Aorta (tissue), 5 donors: ENCODE measurements around the gene KRT71. TPM values are rescaled to one million over a fixed set of nuclear protein-coding genes. Genes with fewer than 3 reads are reported as not detected.
"Not testable (repeated sequence)": the region's sequence is repeated elsewhere in the genome, so short reads cannot be mapped to it uniquely, and the experiment has no call there.

Source experiments
- ATAC-seq: fragments of 200-7000 bp; cut with Tn5 transposase; one replicate; pipeline ENCODE4 v1.9.1; 2022; ENCODE audit warnings: moderate library complexity; ENCODE audit not compliant: low FRiP score
- DNase-seq, 2 donors: peaks; one replicate each; pipeline ENCODE4 v3.0.0-alpha.2; 2020
- H3K27ac ChIP-seq, 2 donors: one replicate each; pipeline ENCODE4 v1.5.1; 2013; ENCODE audit warnings: low read length in 2 of 2, mild to moderate bottlenecking in 2 of 2, moderate library complexity in 2 of 2, control low read depth in 1 of 2, inconsistent platforms in 1 of 2, low read depth in 1 of 2
- H3K27me3 ChIP-seq, 2 donors: one replicate each; pipeline ENCODE4 v1.6.1; 2013; ENCODE audit warnings: control low read depth in 1 of 2, low read length in 1 of 2, mild to moderate bottlenecking in 1 of 2, moderate library complexity in 1 of 2; ENCODE audit not compliant: insufficient read depth in 2 of 2, control insufficient read depth in 1 of 2
- H3K36me3 ChIP-seq, 2 donors: one replicate each; pipeline ENCODE4 v1.6.1; 2013; ENCODE audit warnings: control low read depth in 1 of 2, low read length in 1 of 2, mild to moderate bottlenecking in 1 of 2; ENCODE audit not compliant: insufficient read depth in 2 of 2, control insufficient read depth in 1 of 2
- H3K4me1 ChIP-seq, 2 donors: one replicate each; pipeline ENCODE4 v1.6.1; 2013; ENCODE audit warnings: low read length in 2 of 2, control low read depth in 1 of 2, mild to moderate bottlenecking in 1 of 2, moderate library complexity in 1 of 2; ENCODE audit not compliant: insufficient read depth in 2 of 2, control insufficient read depth in 1 of 2
- H3K4me3 ChIP-seq, 2 donors: one replicate each; pipeline ENCODE4 v1.5.1; 2013; ENCODE audit warnings: low read length in 2 of 2, control low read depth in 1 of 2, mild to moderate bottlenecking in 1 of 2
- H3K9me3 ChIP-seq: one replicate; pipeline ENCODE4 v1.6.1; 2013; ENCODE audit warnings: mild to moderate bottlenecking, low read length; ENCODE audit not compliant: control insufficient read depth
- WGBS, 2 donors: extraction: QIAGEN DNeasy Blood & Tissue Kit; methylation state at CpG; one replicate each; pipeline ENCODE4 v1.1.7; 2013; 5-methylcytosine and 5-hydroxymethylcytosine counted together
- intact Hi-C, 2 donors: fragments of 100-400 bp; cut with DNase I; formaldehyde crosslinking; loops; one replicate each; pipeline versions ENCODE4 v1.14.2 to v1.15.0; 2022
- polyA plus RNA-seq, 2 donors: library from polyadenylated mRNA; stranded (reverse); fragments of 200-250 nt; gene quantifications; one replicate each; pipeline ENCODE4 v1.2.3, GENCODE V29; 2013
- total RNA-seq, 2 donors: library from RNA; stranded (reverse); fragmentation: NEBNext Ultra II Directional; extraction: Animal tissue kit (Norgen Biotek cat#: 25700); gene quantifications; one replicate each; pipeline ENCODE4 v1.2.1, GENCODE V29; 2021
- donor health status: healthy with polysubstance abuse.
- donor health status: Bipolar disorder and iron deficiency.
- donor health status: DM: no; HTN: no; CAD: no.
- donor health status: DM: no; HTN: no; CAD: no.
- donor health status: DM: yes; HTN: yes; CAD: no.

KRT71 gene
- total and polyA plus RNA-seq, 4 donors: not detected

- no peak overlapping the region for H3K4me3 ChIP-seq
- H3K27ac ChIP-seq: no peak overlapping the region
- intact Hi-C loops: loop anchor here in 1 of 2 donors (5.0 to 10.0 kb wide), 2 partner anchors 132 to 350 kb away; no protein-coding TSS in a partner anchor
- H3K4me1 ChIP-seq: no peaks in the 10 kb centered on the region
- no peak for ATAC-seq
- peaks cover 1% of the 10 kb centered on the region for H3K9me3 ChIP-seq
- WGBS, 2 donors: 36 to 39% methylated on average over 4 of the region's 4 CpGs
- no peak for DNase-seq
- H3K36me3 ChIP-seq: no peaks in the 10 kb centered on the region
- no peaks in the 10 kb centered on the region for H3K27me3 ChIP-seq
These were observed 45.9 kb downstream of the KRT71 start for GRCh38 chr12:52506858-52507715.

DNA sequence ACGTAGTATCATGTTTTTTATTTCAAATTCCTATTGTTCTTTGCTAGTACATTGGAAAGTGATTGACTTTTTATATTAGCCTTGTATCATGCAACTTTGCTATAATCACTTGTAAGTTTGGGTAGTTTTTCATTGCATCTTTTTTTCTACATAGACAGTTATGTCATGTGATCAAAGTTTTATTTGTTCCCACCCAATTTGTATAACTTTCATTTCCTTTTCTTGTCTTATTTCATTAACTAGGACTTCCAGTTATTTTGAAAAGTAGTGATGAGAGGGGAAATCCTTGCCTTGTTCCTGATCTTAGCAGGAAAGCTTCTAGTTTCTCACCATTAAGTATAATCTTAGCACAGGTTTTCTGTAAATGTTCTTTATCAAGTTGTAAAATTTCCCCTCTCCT, 50.1 kb downstream of the KRT71 start:
- no peaks in the 10 kb centered on the region for H3K36me3 ChIP-seq
- H3K4me3 ChIP-seq: no peak overlapping the region
- 85 to 91% methylated on average over 1 of the region's 1 CpG for WGBS, 2 donors
- H3K27me3 ChIP-seq: no peaks in the 10 kb centered on the region
- no peaks in the 10 kb centered on the region for H3K4me1 ChIP-seq
- ATAC-seq (no peak), DNase-seq (no peak)
- intact Hi-C loops: loop anchor here in 1 of 2 donors (10.0 kb wide), 1 partner anchor 128 kb away; no protein-coding TSS in a partner anchor
- H3K27ac ChIP-seq: no peak overlapping the region
- peaks cover 2% of the 10 kb centered on the region for H3K9me3 ChIP-seq

DNA sequence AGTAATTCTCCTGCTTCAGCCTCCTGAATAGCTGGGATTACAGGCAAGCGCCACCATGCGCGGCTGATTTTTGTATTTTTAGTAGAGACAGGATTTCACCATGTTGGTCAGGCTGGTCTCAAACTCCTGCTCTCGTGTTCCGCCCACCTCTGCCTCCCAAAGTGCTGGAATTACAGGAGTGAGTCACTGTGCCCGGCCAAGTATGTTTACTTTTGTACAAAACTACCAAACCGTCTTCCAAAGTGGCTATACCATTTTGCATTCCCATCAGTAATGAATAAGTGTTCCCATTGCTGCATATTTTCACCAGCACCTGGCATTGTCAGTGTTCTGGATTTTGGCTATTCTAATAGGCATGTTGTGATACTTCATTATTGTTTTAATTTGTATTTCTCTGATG, 51.5 kb downstream of the KRT71 start:
- Histone ChIP-seq H3K27me3 (no peaks in the 10 kb centered on the region), H3K4me1 (no peaks in the 10 kb centered on the region), H3K27ac (no peak overlapping the region), H3K9me3 (peaks cover 2% of the 10 kb centered on the region), H3K4me3 (no peak overlapping the region), H3K36me3 (no peaks in the 10 kb centered on the region)
- no peak for ATAC-seq
- intact Hi-C loops: loop anchor here in 1 of 2 donors (10.0 kb wide), 1 partner anchor 127 kb away; no protein-coding TSS in a partner anchor
- 73 to 74% methylated on average over 7 of the region's 7 CpGs for WGBS, 2 donors
- no peak for DNase-seq

DNA sequence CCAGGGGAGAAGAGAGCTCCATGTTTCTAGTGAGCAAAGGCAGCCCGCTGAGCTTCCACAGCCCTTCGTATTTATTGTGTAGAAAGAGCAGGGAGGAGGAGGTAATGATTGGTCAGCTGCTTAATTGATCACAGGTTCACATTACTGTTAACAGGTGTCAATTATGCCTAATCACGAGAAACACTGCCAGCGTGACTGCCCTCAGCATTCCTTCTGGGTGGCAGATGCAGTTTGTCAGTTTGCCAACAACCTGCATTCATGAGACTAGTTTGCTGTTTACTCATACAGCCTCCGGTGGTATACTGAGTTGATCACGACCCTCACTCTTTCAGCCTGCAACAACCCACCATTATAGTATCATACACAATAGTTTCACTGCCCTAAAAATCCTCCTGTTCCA, 52.4 kb downstream of the KRT71 start:
- not testable (repeated sequence) for H3K27ac ChIP-seq, ATAC-seq, H3K36me3 ChIP-seq, DNase-seq, H3K9me3 ChIP-seq, H3K4me1 ChIP-seq, H3K27me3 ChIP-seq, H3K4me3 ChIP-seq
- 82 to 85% methylated on average over 6 of the region's 6 CpGs for WGBS, 2 donors
- intact Hi-C loops: loop anchor here in 1 of 2 donors (10.0 kb wide), 1 partner anchor 126 kb away; no protein-coding TSS in a partner anchor

- H3K27ac ChIP-seq: no peak overlapping the region
- H3K4me1 ChIP-seq: no peaks in the 10 kb centered on the region
- intact Hi-C loops: loop anchor here in 1 of 2 donors (10.0 kb wide), 1 partner anchor 125 kb away; no protein-coding TSS in a partner anchor
- no peak for ATAC-seq
- peaks cover 2% of the 10 kb centered on the region for H3K9me3 ChIP-seq
- H3K27me3 ChIP-seq: no peaks in the 10 kb centered on the region
- no peaks in the 10 kb centered on the region for H3K36me3 ChIP-seq
- no peak overlapping the region for H3K4me3 ChIP-seq
- 50 to 58% methylated on average over 5 of the region's 5 CpGs for WGBS, 2 donors
- no peak for DNase-seq
These were observed 53.0 kb downstream of the KRT71 start for GRCh38 chr12:52499806-52500560.

DNA sequence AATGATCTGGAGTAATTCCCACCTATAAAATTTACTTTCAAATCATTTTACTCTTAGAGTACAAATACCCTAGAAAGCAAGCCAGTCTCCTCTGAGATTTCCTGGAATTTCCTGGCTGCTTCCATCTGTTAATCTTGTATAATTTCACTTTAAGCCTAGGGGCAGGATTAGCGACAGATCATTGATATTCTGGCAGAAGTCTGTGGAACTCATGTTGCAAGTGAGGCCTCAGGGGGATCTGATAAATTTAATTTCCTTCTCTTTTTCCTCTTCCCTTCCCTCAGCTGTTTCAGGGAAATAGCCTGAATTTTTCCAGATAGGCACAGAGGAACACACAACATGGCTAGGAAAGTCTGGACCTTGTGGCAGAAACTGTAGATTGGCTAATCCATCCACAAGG, 54.0 kb downstream of the KRT71 start:
- Histone ChIP-seq H3K27ac (no peak overlapping the region), H3K9me3 (peaks cover 2% of the 10 kb centered on the region), H3K4me3 (no peak overlapping the region), H3K27me3 (no peaks in the 10 kb centered on the region), H3K36me3 (no peaks in the 10 kb centered on the region), H3K4me1 (no peaks in the 10 kb centered on the region)
- WGBS, 2 donors: 45 to 55% methylated on average over 1 of the region's 1 CpG
- intact Hi-C loops: no loop called here
- ATAC-seq: no peak
- no peak for DNase-seq

DNA sequence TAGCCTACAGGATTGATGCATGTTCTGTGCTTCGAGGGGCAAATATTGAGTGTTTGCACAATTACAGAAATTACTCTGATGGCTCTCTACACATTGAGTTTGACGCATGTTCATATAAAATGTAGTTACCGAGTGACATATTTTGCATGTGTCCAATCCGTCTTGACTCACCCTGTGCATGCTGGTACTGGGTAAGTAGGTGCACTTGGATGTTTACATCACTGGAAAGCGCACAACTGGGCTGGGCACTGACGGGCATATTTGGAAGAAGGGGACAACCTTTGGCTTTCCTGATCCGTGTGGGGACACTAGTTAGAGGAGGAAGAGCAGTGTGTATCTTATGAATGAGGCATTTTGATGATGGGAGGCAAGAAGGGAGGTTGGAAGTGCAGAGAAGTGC, 55.0 kb downstream of the KRT71 start:
- DNase-seq: no peak
- intact Hi-C loops: no loop called here
- WGBS, 2 donors: 80 to 84% methylated on average over 7 of the region's 7 CpGs

DNA sequence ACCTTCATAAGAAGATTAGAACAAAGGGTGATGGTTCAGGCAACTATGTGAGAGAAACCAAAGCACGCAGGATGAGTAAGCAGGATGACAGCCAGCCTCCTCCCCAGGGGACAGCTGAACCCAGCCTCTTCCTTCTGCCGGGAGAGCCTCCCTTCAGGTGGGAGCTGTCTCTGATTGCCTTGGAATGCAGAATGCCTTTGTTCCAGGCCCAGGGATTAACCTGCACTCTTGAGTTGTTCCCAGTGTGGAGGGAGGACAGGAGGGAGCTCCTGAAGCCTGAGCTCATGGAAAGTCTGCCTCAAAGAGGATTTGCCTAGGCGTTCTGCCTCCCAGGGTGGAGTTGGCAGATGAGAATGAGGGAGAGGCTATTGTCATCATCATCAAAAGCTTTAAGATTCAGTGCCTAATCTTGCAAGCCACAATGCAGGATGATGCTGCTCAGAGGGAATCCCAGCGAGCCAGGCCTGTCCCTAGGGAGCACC, 56.3 kb downstream of the KRT71 start:
- H3K4me1 ChIP-seq: no peaks in the 10 kb centered on the region
- H3K36me3 ChIP-seq: no peaks in the 10 kb centered on the region
- no peaks in the 10 kb centered on the region for H3K27me3 ChIP-seq
- DNase-seq: no peak
- peaks cover 2% of the 10 kb centered on the region for H3K9me3 ChIP-seq
- intact Hi-C loops: no loop called here
- no peak overlapping the region for H3K4me3 ChIP-seq
- H3K27ac ChIP-seq: no peak overlapping the region
- ATAC-seq: no peak
- WGBS, 2 donors: 68 to 74% methylated on average over 4 of the region's 4 CpGs

More for the DNA sequence above, 55.0 kb downstream of the KRT71 start:
- Histone ChIP-seq H3K27ac (no peak overlapping the region), H3K36me3 (no peaks in the 10 kb centered on the region), H3K4me1 (no peaks in the 10 kb centered on the region), H3K4me3 (no peak overlapping the region), H3K9me3 (peaks cover 2% of the 10 kb centered on the region), H3K27me3 (no peaks in the 10 kb centered on the region)
- ATAC-seq: no peak
